Activated CD4-positive, alpha-beta T cell treated with anti-CD3 and anti-CD28 coated beads, Interleukin-2, amount 10 ng/mL, durations not matched to agents 7 days and 5 days (primary cell): ENCODE measurements around the gene DIO3. TPM values are rescaled to one million over a fixed set of nuclear protein-coding genes. Genes with fewer than 3 reads are reported as not detected.

ENCODE experiments used
- CTCF ChIA-PET: fragments of 350-600 bp; sonication (Branson Sonifier 250); formaldehyde crosslinking; loops from one replicate; lab custom pipeline; 2021; ENCODE audit warnings: antibody characterized with exemption; lab: Charles Lee
- POLR2A ChIA-PET: fragments of 350-600 bp; sonication (Branson Sonifier 250); formaldehyde crosslinking; loops from one replicate; lab custom pipeline; 2021; ENCODE audit warnings: antibody characterized with exemption; lab: Charles Lee
- DNase-seq: peaks from one replicate; pipeline ENCODE4 v3.0.0-alpha.2; 2020
- H3K27ac Mint-ChIP-seq: one replicate; pipeline ENCODE4 v1.8.0; 2021; ENCODE audit warnings: mild to moderate bottlenecking, moderate library complexity, mixed read lengths
- H3K27me3 Mint-ChIP-seq: one replicate; pipeline ENCODE4 v1.8.0; 2021; ENCODE audit warnings: mixed read lengths
- H3K36me3 Mint-ChIP-seq: one replicate; pipeline ENCODE4 v1.8.0; 2021; ENCODE audit warnings: low read depth, mixed read lengths
- H3K4me1 Mint-ChIP-seq: one replicate; pipeline ENCODE4 v1.8.0; 2021; ENCODE audit warnings: mixed read lengths
- H3K4me3 Mint-ChIP-seq: one replicate; pipeline ENCODE4 v1.8.0; 2021; ENCODE audit warnings: mild to moderate bottlenecking, moderate library complexity, mixed read lengths
- H3K9me3 Mint-ChIP-seq: one replicate; pipeline ENCODE4 v1.8.0; 2021; ENCODE audit warnings: mixed read lengths
- total RNA-seq, 2 experiments: library from RNA; stranded (reverse); gene quantifications; one replicate each; pipeline ENCODE4 v1.2.3, GENCODE V29; 2021

DIO3 gene
- total RNA-seq, 2 experiments from 2014 or later: not detected

GRCh38 chr14:101601606-101602465, 40.5 kb downstream of the DIO3 start:
- Mint-ChIP-seq H3K36me3 (peaks cover 5% of the 10 kb centered on the region), H3K9me3 (peaks cover 12% of the 10 kb centered on the region), H3K27me3 (peaks cover 15% of the 10 kb centered on the region), H3K4me1 (peaks cover 17% of the 10 kb centered on the region), H3K4me3 (no peak overlapping the region), H3K27ac (no peak overlapping the region)
- CTCF ChIA-PET: interaction anchor here (1.8 kb wide), 1 partner anchor 38 kb away, joined by 4 read pairs; no protein-coding TSS in a partner anchor
- POLR2A ChIA-PET: no interaction called here
- peak; percentile 5 for DNase-seq

GRCh38 chr14:101602466-101602840, 41.2 kb downstream of the DIO3 start:
- H3K4me1 Mint-ChIP-seq: peaks cover 13% of the 10 kb centered on the region
- POLR2A ChIA-PET: no interaction called here
- H3K9me3 Mint-ChIP-seq: peaks cover 12% of the 10 kb centered on the region
- no peak overlapping the region for H3K4me3 Mint-ChIP-seq
- peaks cover 16% of the 10 kb centered on the region for H3K27me3 Mint-ChIP-seq
- H3K36me3 Mint-ChIP-seq: peaks cover 5% of the 10 kb centered on the region
- peak; percentile 3 for DNase-seq
- no peak overlapping the region for H3K27ac Mint-ChIP-seq
- CTCF ChIA-PET: interaction anchor here (1.8 kb wide), 1 partner anchor 38 kb away, joined by 4 read pairs; no protein-coding TSS in a partner anchor

- CTCF ChIA-PET: interaction anchor here (1.4 to 1.8 kb wide), 2 partner anchors 13 to 39 kb away, joined by 3 to 4 read pairs; no protein-coding TSS in a partner anchor
- Mint-ChIP-seq H3K27me3 (peaks cover 18% of the 10 kb centered on the region), H3K36me3 (no peaks in the 10 kb centered on the region), H3K27ac (no peak overlapping the region), H3K4me3 (no peak overlapping the region), H3K9me3 (peaks cover 5% of the 10 kb centered on the region), H3K4me1 (peaks cover 6% of the 10 kb centered on the region)
- DNase-seq: no peak
- POLR2A ChIA-PET: no interaction called here
Measured at GRCh38 chr14:101603096-101603495, 41.8 kb downstream of the DIO3 start.

GRCh38 chr14:101604228-101604934, 43.1 kb downstream of the DIO3 start:
- CTCF ChIA-PET: interaction anchor here (1.4 kb wide), 1 partner anchor 11 kb away, joined by 3 read pairs; no protein-coding TSS in a partner anchor
- Mint-ChIP-seq H3K4me1 (no peaks in the 10 kb centered on the region), H3K9me3 (no peaks in the 10 kb centered on the region), H3K4me3 (no peak overlapping the region), H3K27ac (no peak overlapping the region), H3K27me3 (peaks cover 31% of the 10 kb centered on the region), H3K36me3 (no peaks in the 10 kb centered on the region)
- no peak for DNase-seq
- POLR2A ChIA-PET: no interaction called here

GRCh38 chr14:101604935-101605780, 43.9 kb downstream of the DIO3 start:
- H3K4me1 Mint-ChIP-seq: no peaks in the 10 kb centered on the region
- H3K36me3 Mint-ChIP-seq: no peaks in the 10 kb centered on the region
- ChIA-PET POLR2A (no interaction called here), CTCF (no interaction called here)
- DNase-seq: no peak
- H3K9me3 Mint-ChIP-seq: no peaks in the 10 kb centered on the region
- H3K27ac Mint-ChIP-seq: no peak overlapping the region
- H3K4me3 Mint-ChIP-seq: no peak overlapping the region
- H3K27me3 Mint-ChIP-seq: peaks cover 35% of the 10 kb centered on the region

GRCh38 chr14:101605836-101606235, 44.5 kb downstream of the DIO3 start:
- Mint-ChIP-seq H3K4me3 (no peak overlapping the region), H3K27ac (no peak overlapping the region), H3K36me3 (no peaks in the 10 kb centered on the region), H3K4me1 (no peaks in the 10 kb centered on the region), H3K27me3 (peaks cover 39% of the 10 kb centered on the region), H3K9me3 (no peaks in the 10 kb centered on the region)
- DNase-seq: no peak
- CTCF ChIA-PET: interaction anchor here (0.6 to 0.7 kb wide), 2 partner anchors 341 to 843 kb away, joined by 3 read pairs; no protein-coding TSS in a partner anchor
- POLR2A ChIA-PET: no interaction called here

Other genes starting within 250 kb of the DIO3 start
- gene PPP2R5C, start 200.2 kb downstream of the DIO3 start, total RNA-seq: 100 to 1,000 TPM; 291 to 300 TPM